Activated CD8-positive, alpha-beta T cell treated with anti-CD3 and anti-CD28 coated beads, Interleukin-2, amount 10 ng/mL, durations not matched to agents 7 days and 5 days (primary cell): Measurements from ENCODE around the gene MAP4. TPM values are rescaled to one million over a fixed set of nuclear protein-coding genes. Genes with fewer than 3 reads are reported as not detected.

ENCODE experiments used
- ATAC-seq: fragments of 150-1000 bp; cut with Tn5 transposase; one replicate; pipeline ENCODE4 v1.10.0; 2021; ENCODE audit warnings: moderate library complexity
- CTCF ChIA-PET: fragments of 350-600 bp; sonication (Branson Sonifier 250); formaldehyde crosslinking; loops from one replicate; lab custom pipeline; 2021; ENCODE audit warnings: antibody characterized with exemption; lab: Charles Lee
- POLR2A ChIA-PET: fragments of 350-600 bp; sonication (Branson Sonifier 250); formaldehyde crosslinking; loops from one replicate; lab custom pipeline; 2021; ENCODE audit warnings: antibody characterized with exemption; lab: Charles Lee
- DNase-seq: peaks from one replicate; pipeline ENCODE4 v3.0.0-alpha.2; 2020
- H3K27ac Mint-ChIP-seq: one replicate; pipeline ENCODE4 v1.8.0; 2021; ENCODE audit warnings: mild to moderate bottlenecking, mixed read lengths
- H3K27me3 Mint-ChIP-seq: one replicate; pipeline ENCODE4 v1.8.0; 2021; ENCODE audit warnings: low read depth, mixed read lengths
- H3K36me3 Mint-ChIP-seq: one replicate; pipeline ENCODE4 v1.8.0; 2021; ENCODE audit warnings: low read depth, mixed read lengths
- H3K4me1 Mint-ChIP-seq: one replicate; pipeline ENCODE4 v1.8.0; 2021; ENCODE audit warnings: low read depth, mixed read lengths
- H3K4me3 Mint-ChIP-seq: one replicate; pipeline ENCODE4 v1.8.0; 2021; ENCODE audit warnings: mild to moderate bottlenecking, mixed read lengths
- H3K9me3 Mint-ChIP-seq: one replicate; pipeline ENCODE4 v1.8.0; 2022; ENCODE audit warnings: mixed read lengths; ENCODE audit not compliant: insufficient read depth
- total RNA-seq, 2 experiments: library from RNA; stranded (reverse); gene quantifications; one replicate each; pipeline ENCODE4 v1.2.3, GENCODE V29; 2021

Gene MAP4
- total RNA-seq, 2 experiments from 2014 or later = 119 to 120 TPM

DNA sequence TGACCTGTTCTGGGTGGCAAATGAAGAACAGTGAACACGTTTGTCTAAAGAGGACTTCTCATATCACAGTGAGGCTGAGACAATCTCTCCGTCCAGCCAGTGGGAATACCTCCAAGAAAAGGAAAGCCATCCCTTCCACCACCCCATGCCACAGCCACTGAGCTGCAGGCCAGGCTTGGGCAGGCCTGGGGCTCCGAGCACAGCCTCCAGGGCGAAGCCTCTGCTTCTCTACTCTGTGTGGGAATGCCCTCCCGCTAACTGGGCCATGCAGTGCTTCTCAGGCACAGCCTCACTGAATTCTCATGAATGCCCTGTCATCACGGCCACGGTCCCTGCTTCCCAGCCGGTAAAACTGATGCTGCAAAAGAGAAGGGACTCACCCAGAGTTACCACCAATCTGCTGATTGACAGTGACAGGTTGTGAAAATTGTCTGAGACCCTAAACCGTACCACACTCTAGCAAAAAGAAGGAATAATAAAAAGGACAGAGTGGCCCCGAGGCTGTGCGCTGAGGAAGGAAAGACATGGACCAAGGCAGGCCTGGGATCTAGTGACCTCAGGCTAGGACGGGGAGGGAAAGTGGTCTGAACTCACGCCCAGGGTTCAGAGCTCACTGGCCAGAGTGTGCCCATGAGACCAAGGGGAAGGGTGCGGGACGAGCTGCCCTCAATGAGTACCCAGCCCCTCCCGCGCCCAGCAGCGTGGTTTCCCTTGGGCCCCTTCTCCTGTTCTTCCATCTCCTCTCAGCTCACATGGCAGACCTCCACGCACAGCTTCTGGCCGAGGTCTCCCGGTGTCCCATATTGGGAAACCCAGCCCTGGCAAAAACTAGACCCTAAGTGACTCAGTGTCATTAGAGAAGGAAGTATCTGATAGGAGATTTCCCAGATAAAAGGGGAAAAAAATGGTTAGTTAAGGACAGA lies 160.5 kb downstream of the MAP4 start:
- no peaks in the 10 kb centered on the region for H3K27me3 Mint-ChIP-seq
- no peak overlapping the region for H3K4me3 Mint-ChIP-seq
- DNase-seq (no peak), ATAC-seq (no peak)
- no peaks in the 10 kb centered on the region for H3K9me3 Mint-ChIP-seq
- H3K4me1 Mint-ChIP-seq = no peaks in the 10 kb centered on the region
- peak overlapping the region; percentile 5 for H3K27ac Mint-ChIP-seq
- peaks cover 13% of the 10 kb centered on the region for H3K36me3 Mint-ChIP-seq
- CTCF ChIA-PET = no interaction called here
- POLR2A ChIA-PET = no interaction called here

DNA sequence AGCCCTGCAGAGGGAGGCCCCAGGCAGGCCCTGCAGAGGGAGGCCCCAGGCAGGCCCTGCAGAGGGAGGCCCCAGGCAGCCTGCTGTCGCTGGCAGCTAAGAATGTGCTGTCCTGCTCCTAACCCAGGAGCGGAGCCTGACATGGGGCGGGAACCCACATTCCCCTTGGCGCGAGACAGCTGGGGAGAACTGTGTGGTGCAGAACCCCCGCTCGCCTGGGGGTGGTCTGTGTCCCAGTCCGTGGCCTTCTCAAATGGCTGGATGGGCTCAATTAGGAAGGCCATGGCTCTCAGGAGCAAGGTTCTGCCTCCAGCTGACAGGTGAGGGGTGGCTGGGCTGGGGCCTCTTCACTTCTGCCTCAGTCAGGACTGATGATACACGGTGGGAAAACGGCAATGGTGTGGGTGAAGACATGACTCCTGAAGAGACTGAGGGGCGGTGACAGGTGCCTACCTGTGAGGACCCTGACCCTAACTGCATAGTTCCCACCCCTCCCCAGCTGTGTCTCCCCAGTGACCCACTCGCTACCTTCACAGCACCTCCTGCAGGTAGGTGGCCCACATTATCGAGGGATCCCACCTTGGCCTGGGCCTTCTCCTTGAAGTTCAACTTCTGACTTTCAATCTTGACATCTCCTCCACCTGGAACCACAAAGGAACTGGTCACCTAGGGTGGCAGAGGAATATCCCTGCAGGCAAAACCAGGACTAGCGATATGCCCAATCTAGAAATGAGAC lies 161.3 kb downstream of the MAP4 start:
- DNase-seq (no peak), ATAC-seq (no peak)
- Mint-ChIP-seq H3K9me3 (no peaks in the 10 kb centered on the region), H3K27ac (no peak overlapping the region), H3K27me3 (no peaks in the 10 kb centered on the region), H3K36me3 (peaks cover 9% of the 10 kb centered on the region), H3K4me1 (no peaks in the 10 kb centered on the region), H3K4me3 (no peak overlapping the region)
- CTCF ChIA-PET = no interaction called here
- POLR2A ChIA-PET = no interaction called here

DNA sequence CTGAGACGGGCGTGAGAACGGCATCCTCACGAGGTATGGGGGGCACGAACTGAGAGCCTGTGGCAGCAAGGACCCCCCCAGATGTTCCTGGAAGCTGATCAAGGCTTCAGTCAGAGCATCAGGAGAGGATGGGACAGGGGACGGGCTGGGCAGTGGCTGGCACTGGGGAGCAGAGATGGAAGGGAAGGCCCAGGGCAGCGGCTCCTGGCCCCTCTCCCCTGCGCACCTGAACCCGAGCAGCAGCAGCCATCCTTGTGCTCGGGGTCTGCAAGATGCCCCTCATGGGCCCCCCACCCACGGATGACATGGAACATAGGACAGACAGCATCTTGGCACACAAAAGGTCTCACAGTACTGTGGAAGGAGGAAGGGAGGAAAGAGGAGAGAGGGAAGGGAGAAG lies 161.9 kb downstream of the MAP4 start:
- Mint-ChIP-seq H3K9me3 (no peaks in the 10 kb centered on the region), H3K36me3 (peaks cover 11% of the 10 kb centered on the region), H3K4me1 (no peaks in the 10 kb centered on the region), H3K27me3 (no peaks in the 10 kb centered on the region), H3K27ac (no peak overlapping the region), H3K4me3 (no peak overlapping the region)
- DNase-seq (no peak), ATAC-seq (no peak)
- ChIA-PET CTCF (interaction anchor here (1.2 kb wide), 1 partner anchor 135 kb away, joined by 4 read pairs; no protein-coding TSS in a partner anchor), POLR2A (no interaction called here)

DNA sequence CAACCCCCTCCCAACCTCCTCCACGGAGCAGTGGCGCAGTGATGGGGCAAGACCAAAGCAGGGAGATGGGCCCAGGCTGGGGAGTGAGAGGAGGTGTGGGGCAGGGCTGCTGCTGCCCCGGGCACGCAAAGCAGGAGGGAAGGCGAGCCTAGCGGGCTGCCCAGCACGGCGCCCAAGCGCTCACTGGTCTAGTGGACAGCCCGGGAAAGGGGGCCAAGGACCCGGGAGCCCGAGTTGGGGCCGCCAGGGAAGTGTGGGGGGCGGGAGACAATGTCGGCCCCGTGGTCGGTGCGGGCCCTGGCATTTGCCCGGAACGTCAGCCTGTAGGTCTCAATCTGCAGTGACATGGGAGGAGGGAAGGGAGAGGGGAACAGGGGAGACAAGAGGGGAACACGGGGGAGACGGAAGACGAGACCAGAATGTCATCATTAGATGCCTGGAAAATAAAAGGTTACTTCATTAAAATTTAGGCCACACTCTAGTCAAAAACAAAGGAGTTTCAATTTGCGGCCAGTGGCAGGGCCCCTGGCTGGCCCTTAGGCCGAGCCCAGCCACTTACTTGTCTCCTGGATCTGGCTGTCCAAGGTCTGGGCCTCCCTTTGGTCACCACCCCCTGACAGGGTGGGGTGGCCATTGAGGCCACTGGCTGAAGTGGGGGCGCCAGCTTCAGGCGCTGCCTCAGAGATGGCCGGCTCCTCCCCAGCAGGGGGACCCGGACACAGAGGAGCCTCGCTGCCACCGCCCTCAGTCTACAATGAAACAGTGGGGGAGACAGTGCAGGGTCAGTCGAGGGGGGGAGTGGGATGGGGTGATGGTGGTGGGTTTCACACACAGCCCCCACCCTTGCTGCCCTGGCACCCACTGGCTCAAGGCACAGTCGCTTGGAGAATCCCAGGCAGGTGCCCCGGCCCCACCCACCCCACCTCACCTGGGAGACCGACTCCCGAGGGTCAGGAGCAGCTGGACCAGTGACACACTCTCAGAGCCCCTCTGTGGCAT lies 163.3 kb downstream of the MAP4 start:
- no peak for DNase-seq
- ATAC-seq = no peak
- H3K4me1 Mint-ChIP-seq = no peaks in the 10 kb centered on the region
- H3K4me3 Mint-ChIP-seq = no peak overlapping the region
- H3K27me3 Mint-ChIP-seq = no peaks in the 10 kb centered on the region
- POLR2A ChIA-PET = no interaction called here
- H3K36me3 Mint-ChIP-seq = peaks cover 11% of the 10 kb centered on the region
- CTCF ChIA-PET = interaction anchor here (1.2 kb wide), 1 partner anchor 137 kb away, joined by 4 read pairs; no protein-coding TSS in a partner anchor
- no peaks in the 10 kb centered on the region for H3K9me3 Mint-ChIP-seq
- H3K27ac Mint-ChIP-seq = no peak overlapping the region

DNA sequence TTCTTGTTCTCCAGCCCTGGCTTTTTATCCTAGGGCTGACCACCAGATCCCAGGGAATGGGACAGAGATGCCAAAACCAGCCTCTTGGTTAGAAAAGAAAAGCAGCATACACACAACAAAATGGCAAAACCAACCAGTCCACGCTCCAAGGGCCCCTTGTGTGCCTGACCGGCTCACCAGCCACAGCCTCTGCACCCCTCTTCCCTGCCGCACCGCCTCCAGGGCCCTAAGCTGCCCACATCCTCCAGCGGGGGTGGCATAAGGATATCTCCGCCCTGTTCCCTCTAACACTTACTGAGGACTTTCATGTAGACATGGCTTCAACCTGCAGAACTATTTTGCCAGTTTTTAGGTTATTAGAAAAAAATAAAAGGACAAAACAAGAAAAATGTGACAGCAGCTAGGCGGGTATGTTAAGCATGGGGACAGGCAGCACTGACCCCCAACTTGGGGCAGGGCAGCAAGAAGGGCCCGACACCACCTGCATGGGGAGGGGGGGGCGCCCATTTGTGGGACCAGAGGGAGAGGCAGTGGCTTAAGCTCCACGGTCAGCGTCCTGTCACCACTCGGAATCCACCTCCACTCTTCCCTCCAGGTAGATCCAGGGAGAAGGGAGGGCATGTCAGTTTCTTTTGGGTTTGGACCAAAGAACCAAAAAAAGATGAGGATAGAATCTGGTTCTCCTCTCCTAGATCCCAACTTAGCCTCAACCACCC lies 164.2 kb downstream of the MAP4 start:
- no peaks in the 10 kb centered on the region for H3K9me3 Mint-ChIP-seq
- CTCF ChIA-PET = no interaction called here
- H3K4me1 Mint-ChIP-seq = no peaks in the 10 kb centered on the region
- peaks cover 16% of the 10 kb centered on the region for H3K36me3 Mint-ChIP-seq
- POLR2A ChIA-PET = no interaction called here
- ATAC-seq (no peak), DNase-seq (no peak)
- H3K27ac Mint-ChIP-seq = no peak overlapping the region
- no peak overlapping the region for H3K4me3 Mint-ChIP-seq
- H3K27me3 Mint-ChIP-seq = no peaks in the 10 kb centered on the region

DNA sequence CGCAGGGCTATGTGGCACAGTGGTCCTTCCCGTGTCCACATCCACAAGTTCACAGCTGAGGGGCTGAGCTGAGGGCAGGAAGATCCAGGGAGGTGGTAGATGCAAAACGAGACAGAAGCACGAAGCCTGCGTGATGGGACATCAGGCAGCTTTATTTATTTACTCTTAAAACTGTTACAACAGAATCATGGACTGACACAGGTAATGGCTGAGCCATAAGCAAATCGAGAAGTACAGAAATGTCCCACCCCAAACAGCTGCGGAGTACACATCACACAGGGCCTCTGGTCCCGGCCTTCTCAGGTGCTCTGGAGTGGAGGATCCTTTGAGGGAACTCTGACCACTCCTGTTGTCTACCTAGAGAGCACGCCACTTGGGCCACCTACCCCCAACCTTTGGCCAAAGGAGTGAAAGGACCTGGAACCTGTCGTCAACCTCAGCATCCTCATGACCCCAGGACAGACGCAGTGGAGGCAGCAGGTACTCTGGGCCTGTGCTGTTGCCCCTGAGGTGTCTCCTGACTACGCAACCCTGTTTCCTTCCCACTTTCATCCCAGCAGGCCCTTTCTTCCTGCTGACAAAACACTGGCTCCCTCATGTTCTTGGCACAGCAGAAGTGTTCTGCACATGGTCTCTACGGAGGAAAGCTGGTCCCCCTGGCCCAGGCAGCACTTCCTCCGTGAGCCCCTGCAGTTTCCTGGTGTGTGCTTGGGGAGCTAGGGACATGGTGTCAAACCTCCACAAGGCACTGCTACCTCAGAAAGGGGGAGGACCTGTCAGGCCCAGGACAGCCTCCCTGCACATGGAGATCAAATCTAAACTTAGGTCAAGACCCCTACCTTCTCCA lies 165.4 kb downstream of the MAP4 start:
- DNase-seq (no peak), ATAC-seq (no peak)
- no peaks in the 10 kb centered on the region for H3K27me3 Mint-ChIP-seq
- H3K9me3 Mint-ChIP-seq = no peaks in the 10 kb centered on the region
- CTCF ChIA-PET = no interaction called here
- H3K4me1 Mint-ChIP-seq = no peaks in the 10 kb centered on the region
- peaks cover 25% of the 10 kb centered on the region for H3K36me3 Mint-ChIP-seq
- POLR2A ChIA-PET = no interaction called here
- H3K27ac Mint-ChIP-seq = peak overlapping the region; percentile 65
- no peak overlapping the region for H3K4me3 Mint-ChIP-seq

DNA sequence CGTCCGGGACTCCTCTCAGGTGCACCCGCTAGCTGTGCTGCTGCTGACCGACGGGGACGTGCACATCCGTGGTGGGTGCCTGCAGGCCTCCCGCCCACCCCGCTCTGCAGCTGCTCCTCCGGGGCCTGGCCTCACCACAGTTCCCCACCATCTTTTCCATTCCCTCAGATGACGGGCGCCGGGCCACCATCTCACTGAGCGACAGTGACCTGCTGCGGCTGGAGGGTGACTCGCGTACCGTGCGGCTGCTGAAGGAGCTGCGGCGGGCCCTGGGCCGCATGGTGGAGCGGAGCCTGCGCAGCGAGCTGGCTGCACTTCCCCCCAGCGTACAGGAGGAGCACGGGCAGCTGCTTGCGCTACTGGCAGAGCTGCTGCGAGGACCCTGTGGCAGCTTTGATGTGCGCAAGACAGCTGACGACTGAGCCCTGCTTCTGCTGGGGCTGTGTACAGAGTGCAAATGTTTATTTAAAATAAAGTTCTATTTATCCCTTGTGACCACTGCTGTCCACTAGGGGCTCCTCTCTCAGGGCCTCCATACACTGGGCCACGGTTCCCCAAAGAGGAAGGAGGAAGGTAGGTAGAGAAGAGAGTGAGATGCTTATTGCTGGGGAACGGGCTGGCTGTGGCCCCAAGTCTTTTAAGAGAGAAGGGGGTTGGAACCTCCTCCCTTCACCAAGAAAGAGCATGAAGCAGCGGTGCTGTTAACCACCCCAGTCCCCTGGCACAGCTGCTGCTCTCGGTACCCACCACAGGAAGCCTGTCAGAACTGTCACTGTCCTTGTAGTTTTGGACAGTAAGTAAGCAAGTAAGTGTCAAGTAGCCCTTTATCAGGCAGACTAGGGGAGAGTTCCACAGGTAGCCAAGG lies 166.3 kb downstream of the MAP4 start:
- no peaks in the 10 kb centered on the region for H3K27me3 Mint-ChIP-seq
- ATAC-seq (no peak), DNase-seq (no peak)
- ChIA-PET CTCF (interaction anchor here (1.6 kb wide), 1 partner anchor 25 kb away, joined by 4 read pairs; no protein-coding TSS in a partner anchor), POLR2A (no interaction called here)
- H3K27ac Mint-ChIP-seq = peak overlapping the region; percentile 65
- H3K4me3 Mint-ChIP-seq = no peak overlapping the region
- peaks cover 29% of the 10 kb centered on the region for H3K36me3 Mint-ChIP-seq
- H3K9me3 Mint-ChIP-seq = no peaks in the 10 kb centered on the region
- H3K4me1 Mint-ChIP-seq = no peaks in the 10 kb centered on the region

DNA sequence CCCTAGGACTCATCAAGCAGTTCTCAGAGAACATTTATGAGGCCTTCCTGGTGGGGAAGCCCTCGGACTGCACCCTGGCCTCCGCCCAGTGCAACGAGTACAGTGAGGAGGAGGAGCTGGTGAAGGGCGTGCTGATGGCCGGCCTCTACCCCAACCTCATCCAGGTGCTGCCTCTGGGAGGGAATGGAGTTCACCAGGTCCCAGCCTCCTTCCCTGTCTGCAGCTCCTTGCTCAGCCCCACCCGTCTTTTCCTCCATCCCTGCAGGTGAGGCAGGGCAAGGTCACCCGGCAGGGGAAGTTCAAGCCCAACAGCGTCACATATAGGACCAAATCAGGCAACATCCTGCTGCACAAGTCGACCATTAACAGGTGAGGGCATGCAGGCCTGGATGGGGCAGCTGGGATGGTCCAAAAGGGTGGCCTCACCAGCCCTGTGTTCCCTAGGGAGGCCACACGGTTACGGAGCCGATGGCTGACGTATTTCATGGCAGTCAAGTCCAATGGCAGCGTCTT lies 167.0 kb downstream of the MAP4 start:
- ChIA-PET POLR2A (no interaction called here), CTCF (interaction anchor here (1.6 kb wide), 1 partner anchor 24 kb away, joined by 4 read pairs; no protein-coding TSS in a partner anchor)
- ATAC-seq (no peak), DNase-seq (no peak)
- H3K36me3 Mint-ChIP-seq = peaks cover 34% of the 10 kb centered on the region
- H3K27me3 Mint-ChIP-seq = no peaks in the 10 kb centered on the region
- no peak overlapping the region for H3K27ac Mint-ChIP-seq
- H3K9me3 Mint-ChIP-seq = no peaks in the 10 kb centered on the region
- H3K4me1 Mint-ChIP-seq = no peaks in the 10 kb centered on the region
- H3K4me3 Mint-ChIP-seq = no peak overlapping the region

DNA sequence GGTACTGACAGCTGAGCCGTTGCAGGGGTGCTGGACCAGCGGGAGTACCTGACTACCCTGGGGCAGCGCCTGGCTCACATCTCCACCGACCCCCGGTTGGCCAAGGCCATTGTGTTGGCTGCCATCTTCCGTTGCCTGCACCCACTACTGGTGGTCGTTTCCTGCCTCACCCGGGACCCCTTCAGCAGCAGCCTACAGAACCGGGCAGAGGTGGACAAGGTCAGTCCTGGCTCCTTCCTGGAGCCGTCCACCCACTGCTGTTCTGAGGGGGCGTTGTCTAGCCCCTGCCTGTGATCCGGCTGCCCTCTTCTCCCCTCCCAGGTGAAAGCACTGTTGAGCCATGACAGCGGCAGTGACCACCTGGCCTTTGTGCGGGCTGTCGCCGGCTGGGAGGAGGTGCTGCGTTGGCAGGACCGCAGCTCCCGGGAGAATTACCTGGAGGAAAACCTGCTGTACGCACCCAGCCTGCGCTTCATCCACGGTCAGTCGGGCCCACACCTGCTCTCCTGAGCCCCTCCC lies 167.6 kb downstream of the MAP4 start:
- no peaks in the 10 kb centered on the region for H3K9me3 Mint-ChIP-seq
- no peak for ATAC-seq
- H3K27me3 Mint-ChIP-seq = no peaks in the 10 kb centered on the region
- no peak overlapping the region for H3K27ac Mint-ChIP-seq
- H3K4me3 Mint-ChIP-seq = no peak overlapping the region
- H3K36me3 Mint-ChIP-seq = peaks cover 37% of the 10 kb centered on the region
- no peak for DNase-seq
- ChIA-PET CTCF (interaction anchor here (1.6 kb wide), 1 partner anchor 24 kb away, joined by 4 read pairs; no protein-coding TSS in a partner anchor), POLR2A (no interaction called here)
- no peaks in the 10 kb centered on the region for H3K4me1 Mint-ChIP-seq
